ENCODE data around the gene GTF3C4. TPM values are rescaled to one million over a fixed set of nuclear protein-coding genes. Genes with fewer than 3 reads are reported as not detected.
"Not testable (repeated sequence)": the region's sequence is repeated elsewhere in the genome, so short reads cannot be mapped to it uniquely, and the experiment has no call there.

Gene GTF3C4
- total RNA-seq, 1 donor from 2014 or later: 12.5 TPM

- H3K27me3 ChIP-seq (ENCODE audit: control insufficient read depth in 3 of 3, insufficient read depth in 3 of 3, low read length in 3 of 3): peaks cover 8 to 22% (median 15%) of the 10 kb centered on the region in 3 donors
- H3K4me3 ChIP-seq (ENCODE audit: low read length in 3 of 3): no peak overlapping the region
- H3K4me1 ChIP-seq (ENCODE audit: control insufficient read depth in 3 of 3, insufficient read depth in 3 of 3, low read length in 3 of 3): no peaks in the 10 kb centered on the region
- no peaks in the 10 kb centered on the region for H3K9me3 ChIP-seq (ENCODE audit: control insufficient read depth in 3 of 3, low read length in 3 of 3)
- no peaks in the 10 kb centered on the region for H3K36me3 ChIP-seq (ENCODE audit: control insufficient read depth in 3 of 3, insufficient read depth in 3 of 3, low read length in 3 of 3)
- no peak overlapping the region for H3K27ac ChIP-seq (ENCODE audit: low read depth, low read length)
- H3K9ac ChIP-seq (ENCODE audit: low read depth in 1 of 3, low read length in 3 of 3): no peak overlapping the region
Measured at GRCh38 chr9:132708769-132709430, 38.6 kb downstream of the GTF3C4 start.

DNA sequence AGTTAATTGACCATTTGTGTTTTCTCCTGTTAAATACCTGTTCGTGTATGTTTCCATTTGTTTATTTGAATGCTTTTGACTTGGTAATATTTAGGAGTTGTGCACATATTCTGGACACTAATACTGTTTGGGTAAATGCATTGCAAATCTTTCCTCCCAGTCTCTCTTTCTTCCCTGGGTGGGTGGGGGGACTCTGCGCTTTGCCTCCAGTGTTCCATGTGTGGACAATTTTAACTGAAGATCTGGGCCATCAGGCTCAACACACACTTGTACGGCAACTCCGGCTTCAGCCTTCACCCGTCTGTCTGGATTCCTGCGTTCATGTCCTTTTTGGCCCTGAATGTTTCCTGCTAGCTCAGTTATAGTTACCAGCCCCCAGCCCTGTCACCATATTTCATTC is 40.1 kb downstream of the GTF3C4 start:
- H3K4me3 ChIP-seq (ENCODE audit: low read length in 3 of 3): no peak overlapping the region

DNA sequence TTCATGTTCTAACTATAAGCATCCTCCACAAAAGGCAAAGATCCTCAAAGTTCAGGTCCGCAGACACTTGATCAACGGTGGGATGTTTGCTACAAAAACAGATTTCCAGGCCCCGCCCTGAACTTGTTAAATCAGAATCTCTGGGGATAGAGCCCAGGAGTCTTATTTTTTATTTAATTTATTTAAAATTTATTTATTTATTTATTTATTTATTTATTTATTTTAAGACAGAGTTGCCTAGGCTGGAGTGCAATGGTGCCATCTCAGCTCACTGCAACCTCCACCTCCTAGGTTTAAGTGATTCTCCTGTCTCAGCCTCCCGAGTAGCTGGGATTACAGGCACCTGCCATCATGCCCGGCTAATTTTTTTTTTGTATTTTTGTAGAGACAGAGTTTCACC is 40.9 kb downstream of the GTF3C4 start:
- not testable (repeated sequence) for H3K9me3 ChIP-seq (ENCODE audit: control insufficient read depth in 3 of 3, low read length in 3 of 3); H3K9ac ChIP-seq (ENCODE audit: low read depth in 1 of 3, low read length in 3 of 3); H3K36me3 ChIP-seq (ENCODE audit: control insufficient read depth in 3 of 3, insufficient read depth in 3 of 3, low read length in 3 of 3); H3K27ac ChIP-seq (ENCODE audit: low read depth, low read length); H3K4me3 ChIP-seq (ENCODE audit: low read length in 3 of 3); H3K4me1 ChIP-seq (ENCODE audit: control insufficient read depth in 3 of 3, insufficient read depth in 3 of 3, low read length in 3 of 3)
- peaks cover 11 to 16% (median 15%) of the 10 kb centered on the region in 3 donors for H3K27me3 ChIP-seq (ENCODE audit: control insufficient read depth in 3 of 3, insufficient read depth in 3 of 3, low read length in 3 of 3)

More for the DNA sequence above, 40.1 kb downstream of the GTF3C4 start:
- Histone ChIP-seq H3K4me1 (ENCODE audit: control insufficient read depth in 3 of 3, insufficient read depth in 3 of 3, low read length in 3 of 3) (no peaks in the 10 kb centered on the region), H3K27me3 (ENCODE audit: control insufficient read depth in 3 of 3, insufficient read depth in 3 of 3, low read length in 3 of 3) (peaks cover 8 to 20% (median 15%) of the 10 kb centered on the region in 3 donors), H3K27ac (ENCODE audit: low read depth, low read length) (no peak overlapping the region), H3K9me3 (ENCODE audit: control insufficient read depth in 3 of 3, low read length in 3 of 3) (no peaks in the 10 kb centered on the region), H3K36me3 (ENCODE audit: control insufficient read depth in 3 of 3, insufficient read depth in 3 of 3, low read length in 3 of 3) (no peaks in the 10 kb centered on the region), H3K9ac (ENCODE audit: low read depth in 1 of 3, low read length in 3 of 3) (no peak overlapping the region)

DNA sequence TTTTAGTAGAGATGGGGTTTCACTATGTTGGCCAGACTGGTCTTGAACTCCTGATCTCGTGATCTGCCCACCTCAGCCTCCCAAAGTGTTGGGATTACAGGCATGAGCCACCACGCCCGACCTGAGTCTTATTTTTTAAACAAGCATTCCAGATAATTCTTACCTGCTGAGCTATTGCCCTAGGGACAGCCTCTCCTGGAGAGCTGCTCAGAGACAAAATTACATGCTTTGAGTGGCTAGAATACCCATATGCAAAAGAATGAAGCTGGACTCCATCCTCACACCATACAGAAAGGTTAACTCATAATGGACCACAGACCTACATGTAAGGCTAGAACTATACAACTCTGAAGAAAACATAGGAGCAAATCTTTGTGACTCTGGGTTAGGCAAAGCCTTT is 41.6 kb downstream of the GTF3C4 start:
- Histone ChIP-seq H3K27me3 (ENCODE audit: control insufficient read depth in 3 of 3, insufficient read depth in 3 of 3, low read length in 3 of 3) (peaks cover 8 to 12% (median 12%) of the 10 kb centered on the region in 3 donors), H3K36me3 (ENCODE audit: control insufficient read depth in 3 of 3, insufficient read depth in 3 of 3, low read length in 3 of 3) (no peaks in the 10 kb centered on the region), H3K4me3 (ENCODE audit: low read length in 3 of 3) (no peak overlapping the region), H3K9ac (ENCODE audit: low read depth in 1 of 3, low read length in 3 of 3) (no peak overlapping the region), H3K9me3 (ENCODE audit: control insufficient read depth in 3 of 3, low read length in 3 of 3) (no peaks in the 10 kb centered on the region), H3K27ac (ENCODE audit: low read depth, low read length) (no peak overlapping the region), H3K4me1 (ENCODE audit: control insufficient read depth in 3 of 3, insufficient read depth in 3 of 3, low read length in 3 of 3) (no peaks in the 10 kb centered on the region)

DNA sequence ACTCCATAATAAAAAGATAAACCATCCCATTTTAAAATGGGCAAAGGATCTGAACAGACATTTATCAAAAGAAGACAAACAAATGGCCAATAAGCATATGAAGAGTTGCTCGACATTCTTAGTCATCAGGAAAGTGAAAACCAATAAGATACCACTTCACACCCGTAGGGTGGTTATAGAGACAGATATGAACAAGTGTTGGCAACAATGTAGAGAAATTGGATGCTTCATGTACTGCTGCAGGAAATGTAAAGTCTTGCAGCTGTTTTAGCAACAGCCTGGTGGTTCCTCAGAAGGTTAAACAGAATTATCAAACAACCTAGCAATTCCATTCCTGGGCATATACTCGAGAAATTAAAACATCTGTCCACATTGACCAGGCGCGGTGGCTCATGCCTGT is 42.5 kb downstream of the GTF3C4 start:
- Histone ChIP-seq H3K4me1 (ENCODE audit: control insufficient read depth in 3 of 3, insufficient read depth in 3 of 3, low read length in 3 of 3) (no peaks in the 10 kb centered on the region), H3K9me3 (ENCODE audit: control insufficient read depth in 3 of 3, low read length in 3 of 3) (no peaks in the 10 kb centered on the region), H3K36me3 (ENCODE audit: control insufficient read depth in 3 of 3, insufficient read depth in 3 of 3, low read length in 3 of 3) (no peaks in the 10 kb centered on the region), H3K9ac (ENCODE audit: low read depth in 1 of 3, low read length in 3 of 3) (no peak overlapping the region), H3K4me3 (ENCODE audit: low read length in 3 of 3) (no peak overlapping the region), H3K27ac (ENCODE audit: low read depth, low read length) (no peak overlapping the region), H3K27me3 (ENCODE audit: control insufficient read depth in 3 of 3, insufficient read depth in 3 of 3, low read length in 3 of 3) (peaks cover 13 to 19% (median 16%) of the 10 kb centered on the region in 3 donors)

DNA sequence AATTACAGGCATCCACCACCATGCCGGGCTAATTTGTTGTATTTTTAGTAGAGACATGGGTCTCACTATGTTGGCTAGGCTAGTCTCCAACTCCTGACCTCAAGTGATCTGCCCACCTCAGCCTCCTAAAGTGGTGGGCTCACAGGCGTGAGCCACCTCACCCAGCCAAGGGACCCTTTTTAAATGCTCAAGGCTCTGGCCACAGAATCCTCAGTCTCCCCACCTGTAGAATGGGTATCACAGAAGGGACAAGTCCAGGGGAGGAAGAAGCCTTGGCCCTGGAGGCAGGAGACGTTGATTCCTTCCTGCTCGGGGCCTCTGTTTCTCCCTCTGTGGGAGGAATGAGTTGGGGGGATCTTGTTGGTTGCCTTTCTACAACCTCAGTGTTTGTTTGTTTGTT is 45.7 kb downstream of the GTF3C4 start:
- Histone ChIP-seq H3K27me3 (ENCODE audit: control insufficient read depth in 3 of 3, insufficient read depth in 3 of 3, low read length in 3 of 3) (peaks cover 15 to 18% (median 16%) of the 10 kb centered on the region in 3 donors), H3K36me3 (ENCODE audit: control insufficient read depth in 3 of 3, insufficient read depth in 3 of 3, low read length in 3 of 3) (no peaks in the 10 kb centered on the region), H3K9ac (ENCODE audit: low read depth in 1 of 3, low read length in 3 of 3) (no peak overlapping the region), H3K27ac (ENCODE audit: low read depth, low read length) (no peak overlapping the region), H3K4me1 (ENCODE audit: control insufficient read depth in 3 of 3, insufficient read depth in 3 of 3, low read length in 3 of 3) (no peaks in the 10 kb centered on the region), H3K9me3 (ENCODE audit: control insufficient read depth in 3 of 3, low read length in 3 of 3) (no peaks in the 10 kb centered on the region), H3K4me3 (ENCODE audit: low read length in 3 of 3) (no peak overlapping the region)

DNA sequence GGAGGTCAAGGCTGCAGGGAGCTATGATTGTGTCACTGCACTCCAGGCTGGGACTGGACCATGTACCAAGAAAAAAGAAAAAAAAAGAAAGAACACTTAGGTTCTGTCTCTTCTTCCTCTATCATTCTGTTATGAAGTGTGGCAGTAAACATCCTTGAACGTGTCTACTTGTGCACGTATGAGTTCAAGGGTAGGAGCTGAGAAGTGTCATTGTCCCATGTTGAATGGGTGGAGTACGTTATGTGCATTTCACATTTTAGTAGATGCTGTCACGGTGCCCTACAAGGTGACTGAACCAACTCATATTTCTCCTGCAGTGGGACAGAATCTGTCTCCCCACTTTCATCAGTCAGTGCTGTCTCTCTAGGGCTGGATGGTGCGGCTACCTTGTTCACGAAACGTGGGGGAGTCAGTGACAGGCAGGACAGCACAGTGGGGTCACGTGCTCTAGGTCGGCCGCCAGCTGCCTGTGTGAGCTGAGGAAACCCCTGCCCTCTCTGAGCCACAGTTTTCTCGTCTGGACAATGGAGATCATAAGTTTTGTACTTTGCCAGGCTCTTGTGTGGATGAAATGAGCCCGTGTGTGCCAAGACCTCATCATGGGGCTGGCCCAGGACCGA is 47.2 kb downstream of the GTF3C4 start:
- H3K27me3 ChIP-seq (ENCODE audit: control insufficient read depth in 3 of 3, insufficient read depth in 3 of 3, low read length in 3 of 3): peaks cover 21 to 23% (median 21%) of the 10 kb centered on the region in 3 donors
- H3K4me3 ChIP-seq (ENCODE audit: low read length in 3 of 3): no peak overlapping the region
- no peaks in the 10 kb centered on the region for H3K4me1 ChIP-seq (ENCODE audit: control insufficient read depth in 3 of 3, insufficient read depth in 3 of 3, low read length in 3 of 3)
- H3K9me3 ChIP-seq (ENCODE audit: control insufficient read depth in 3 of 3, low read length in 3 of 3): no peaks in the 10 kb centered on the region
- no peaks in the 10 kb centered on the region for H3K36me3 ChIP-seq (ENCODE audit: control insufficient read depth in 3 of 3, insufficient read depth in 3 of 3, low read length in 3 of 3)
- no peak overlapping the region for H3K27ac ChIP-seq (ENCODE audit: low read depth, low read length)
- H3K9ac ChIP-seq (ENCODE audit: low read depth in 1 of 3, low read length in 3 of 3): no peak overlapping the region

DNA sequence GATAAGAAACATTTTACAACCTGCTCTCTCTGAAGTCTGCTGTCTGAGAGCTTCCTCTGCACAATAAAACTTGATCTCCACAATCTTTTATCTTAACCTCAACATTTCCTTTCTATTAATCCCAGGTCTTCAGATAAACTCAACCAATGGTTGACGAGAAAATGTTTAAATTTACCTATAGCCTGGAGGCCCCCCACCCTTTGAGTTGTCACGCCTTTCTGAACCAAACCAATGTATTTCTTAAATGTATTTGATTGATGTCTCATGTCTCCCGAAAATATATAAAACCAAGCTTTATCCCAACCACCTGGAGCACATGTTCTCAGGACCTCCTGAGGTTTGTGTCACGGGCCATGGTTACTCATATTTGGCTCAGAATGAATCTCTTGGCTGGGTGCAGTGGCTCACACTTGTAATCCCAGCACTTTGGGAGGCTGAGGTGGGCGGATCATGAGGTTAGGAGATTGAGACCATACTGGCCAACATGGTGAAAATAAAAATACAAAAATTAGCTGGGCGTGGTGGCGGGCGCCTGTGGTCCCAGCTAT is 48.2 kb downstream of the GTF3C4 start:
- H3K9me3 ChIP-seq (ENCODE audit: control insufficient read depth in 3 of 3, low read length in 3 of 3); H3K4me3 ChIP-seq (ENCODE audit: low read length in 3 of 3); H3K4me1 ChIP-seq (ENCODE audit: control insufficient read depth in 3 of 3, insufficient read depth in 3 of 3, low read length in 3 of 3); H3K27ac ChIP-seq (ENCODE audit: low read depth, low read length); H3K9ac ChIP-seq (ENCODE audit: low read depth in 1 of 3, low read length in 3 of 3); H3K36me3 ChIP-seq (ENCODE audit: control insufficient read depth in 3 of 3, insufficient read depth in 3 of 3, low read length in 3 of 3): not testable (repeated sequence)
- peaks cover 24 to 29% (median 27%) of the 10 kb centered on the region in 3 donors for H3K27me3 ChIP-seq (ENCODE audit: control insufficient read depth in 3 of 3, insufficient read depth in 3 of 3, low read length in 3 of 3)

- Histone ChIP-seq H3K9ac (ENCODE audit: low read depth in 1 of 3, low read length in 3 of 3) (no peak overlapping the region), H3K9me3 (ENCODE audit: control insufficient read depth in 3 of 3, low read length in 3 of 3) (no peaks in the 10 kb centered on the region), H3K4me3 (ENCODE audit: low read length in 3 of 3) (no peak overlapping the region), H3K4me1 (ENCODE audit: control insufficient read depth in 3 of 3, insufficient read depth in 3 of 3, low read length in 3 of 3) (no peaks in the 10 kb centered on the region), H3K27ac (ENCODE audit: low read depth, low read length) (no peak overlapping the region), H3K36me3 (ENCODE audit: control insufficient read depth in 3 of 3, insufficient read depth in 3 of 3, low read length in 3 of 3) (no peaks in the 10 kb centered on the region), H3K27me3 (ENCODE audit: control insufficient read depth in 3 of 3, insufficient read depth in 3 of 3, low read length in 3 of 3) (peaks cover 30 to 36% (median 31%) of the 10 kb centered on the region in 3 donors)
Measured at GRCh38 chr9:132721661-132722060, 51.4 kb downstream of the GTF3C4 start.

DNA sequence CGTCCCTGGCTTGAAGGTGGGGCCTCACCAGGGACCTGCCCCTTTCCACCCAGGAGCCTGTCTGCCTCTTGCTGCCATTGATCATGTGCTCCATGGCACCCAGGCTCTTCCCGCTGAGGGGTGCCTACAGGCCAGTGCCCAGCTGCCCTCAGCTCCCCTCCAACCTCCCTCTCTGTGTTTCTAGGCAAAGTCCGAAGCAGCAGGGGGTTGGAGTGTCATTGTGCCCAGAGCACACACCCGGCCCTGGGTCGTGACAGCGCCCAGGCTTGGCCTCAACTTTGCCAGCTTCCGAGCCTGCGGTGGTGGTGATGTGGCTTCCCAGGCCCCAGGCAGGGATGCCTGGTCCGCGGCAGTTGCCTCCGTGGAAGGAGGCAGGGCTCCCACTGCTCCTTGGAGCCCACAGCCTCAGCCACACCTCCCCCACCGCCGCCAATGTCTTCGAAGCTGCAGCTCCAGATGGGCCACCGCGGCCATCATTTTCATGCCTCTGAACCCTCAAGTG is 52.4 kb downstream of the GTF3C4 start:
- no peaks in the 10 kb centered on the region for H3K36me3 ChIP-seq (ENCODE audit: control insufficient read depth in 3 of 3, insufficient read depth in 3 of 3, low read length in 3 of 3)
- H3K9ac ChIP-seq (ENCODE audit: low read depth in 1 of 3, low read length in 3 of 3): no peak overlapping the region
- peaks cover 24 to 34% (median 26%) of the 10 kb centered on the region in 3 donors for H3K27me3 ChIP-seq (ENCODE audit: control insufficient read depth in 3 of 3, insufficient read depth in 3 of 3, low read length in 3 of 3)
- H3K27ac ChIP-seq (ENCODE audit: low read depth, low read length): no peak overlapping the region
- no peak overlapping the region for H3K4me3 ChIP-seq (ENCODE audit: low read length in 3 of 3)
- H3K9me3 ChIP-seq (ENCODE audit: control insufficient read depth in 3 of 3, low read length in 3 of 3): no peaks in the 10 kb centered on the region
- H3K4me1 ChIP-seq (ENCODE audit: control insufficient read depth in 3 of 3, insufficient read depth in 3 of 3, low read length in 3 of 3): no peaks in the 10 kb centered on the region

Measured in skeletal muscle tissue (tissue), 4 donors.